Smooth muscle cell (in vitro differentiated cells): Measurements from ENCODE around the gene UNK. TPM values are rescaled to one million over a fixed set of nuclear protein-coding genes. Genes with fewer than 3 reads are reported as not detected.

Experiments
- DNase-seq: peaks from one replicate; lab custom pipeline; 2025; ENCODE audit not compliant: unreplicated experiment; lab: John Stamatoyannopoulos, UW
- H2AFZ ChIP-seq: fragments of 200-600 bp; sonication (generic); 2 replicates; pipeline ENCODE4 v1.6.0; 2016; ENCODE audit warnings: antibody characterized with exemption, low read depth, mild to moderate bottlenecking
- H3F3A ChIP-seq: fragments of 200-600 bp; sonication (generic); 2 replicates; pipeline ENCODE4 v1.6.0; 2017; ENCODE audit warnings: antibody characterized with exemption, low read depth
- H3K27ac ChIP-seq: fragments of 200-600 bp; sonication (generic); 2 replicates; pipeline ENCODE4 v1.5.1; 2016; ENCODE audit warnings: low read depth, mild to moderate bottlenecking
- H3K27me3 ChIP-seq: fragments of 200-600 bp; sonication (generic); 2 replicates; pipeline ENCODE4 v1.6.1; 2016; ENCODE audit warnings: low read depth, mild to moderate bottlenecking
- H3K36me3 ChIP-seq: fragments of 200-600 bp; sonication (generic); 2 replicates; pipeline ENCODE4 v1.5.1; 2016; ENCODE audit warnings: low read depth
- H3K4me1 ChIP-seq: fragments of 200-600 bp; sonication (generic); 2 replicates; pipeline ENCODE4 v1.5.1; 2016; ENCODE audit warnings: low read depth
- H3K4me2 ChIP-seq: fragments of 200-600 bp; sonication (generic); 2 replicates; pipeline ENCODE4 v1.6.0; 2016; ENCODE audit warnings: mild to moderate bottlenecking
- H3K4me3 ChIP-seq: fragments of 200-600 bp; sonication (generic); 2 replicates; pipeline ENCODE4 v1.5.1; 2016; ENCODE audit warnings: mild to moderate bottlenecking
- H3K79me2 ChIP-seq: fragments of 200-600 bp; sonication (generic); 2 replicates; pipeline ENCODE4 v1.6.0; 2016; ENCODE audit warnings: low read depth, mild to moderate bottlenecking
- H3K9ac ChIP-seq: fragments of 200-600 bp; sonication (generic); 2 replicates; pipeline ENCODE4 v1.6.0; 2016; ENCODE audit warnings: low read depth
- H3K9me3 ChIP-seq: fragments of 200-600 bp; sonication (generic); replicated peaks from 2 replicates; pipeline ENCODE4 v1.5.1; 2016; ENCODE audit warnings: low read depth
- H4K20me1 ChIP-seq: fragments of 200-600 bp; sonication (generic); 2 replicates; pipeline ENCODE4 v1.6.0; 2016; ENCODE audit warnings: low read depth
- WGBS: methylation state at CpG from one replicate; pipeline ENCODE4 v1.1.7; 2016; ENCODE audit warnings: low lambda C conversion rate; 5-methylcytosine and 5-hydroxymethylcytosine counted together
- polyA plus RNA-seq: library from polyadenylated mRNA; unstranded; fragments of >200 nt; fragmentation: Nextera tagmentation; extraction: Ambion mirVana; gene quantifications from 2 replicates; pipeline ENCODE4 v1.2.1, GENCODE V29; 2016
- total RNA-seq: library from RNA; depleted of rRNA; stranded (reverse); fragments of >200 nt; gene quantifications from 2 replicates; pipeline ENCODE4 v1.2.3, GENCODE V29; 2014
- TF ChIP-seq, protein P1 (sequence below): fragments of 200-600 bp; sonication (generic); IDR thresholded peaks from 2 replicates; pipeline ENCODE4 v1.5.1; 2017; ENCODE audit warnings: borderline replicate concordance, mild to moderate bottlenecking, antibody characterized with exemption; ENCODE audit not compliant: insufficient read depth, poor library complexity, severe bottlenecking

The UNK gene
- total and polyA plus RNA-seq, 2 experiments from 2014 or later, result 26.8 to 39.5 TPM

DNA sequence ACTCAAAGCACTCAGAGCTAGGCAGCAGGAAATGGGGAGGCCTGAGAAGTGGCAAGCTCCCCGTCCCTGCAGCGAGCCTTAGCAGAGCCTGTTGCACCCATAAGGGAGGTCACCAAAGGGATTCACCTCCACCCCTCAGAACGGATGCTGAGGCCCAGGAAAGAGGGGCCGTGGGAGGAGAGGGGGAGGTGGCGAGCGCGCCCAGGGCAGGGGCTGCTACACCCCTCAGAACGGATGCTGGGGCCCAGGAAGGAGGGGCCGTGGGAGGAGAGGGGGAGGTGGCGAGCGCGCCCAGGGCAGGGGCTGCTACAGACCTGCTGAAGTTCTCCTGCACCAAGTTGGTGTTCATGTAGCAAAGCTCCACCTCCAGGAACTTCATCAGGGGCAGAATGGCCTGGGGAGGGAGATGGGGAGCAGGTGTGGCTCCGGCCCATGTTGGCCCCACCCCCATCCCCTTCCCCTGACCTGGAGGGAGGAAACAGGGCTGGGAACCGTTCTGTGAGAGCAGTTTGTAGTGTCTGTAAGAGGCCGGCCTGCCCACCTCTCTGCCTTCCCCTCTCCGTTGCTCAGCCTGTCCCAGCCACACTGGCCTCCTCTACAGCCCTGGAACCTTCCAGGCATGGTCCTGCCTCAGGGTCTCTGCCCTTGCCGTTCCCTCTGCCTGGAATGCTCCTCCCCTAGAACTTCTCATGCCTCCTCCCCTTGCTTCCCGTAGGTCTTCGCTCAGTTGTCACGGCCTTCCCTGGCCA lies 48.2 kb downstream of the UNK start:
- no peak overlapping the region for H3K9ac ChIP-seq
- H3K4me2 ChIP-seq, result no peak overlapping the region
- TF ChIP-seq, protein P1, sequence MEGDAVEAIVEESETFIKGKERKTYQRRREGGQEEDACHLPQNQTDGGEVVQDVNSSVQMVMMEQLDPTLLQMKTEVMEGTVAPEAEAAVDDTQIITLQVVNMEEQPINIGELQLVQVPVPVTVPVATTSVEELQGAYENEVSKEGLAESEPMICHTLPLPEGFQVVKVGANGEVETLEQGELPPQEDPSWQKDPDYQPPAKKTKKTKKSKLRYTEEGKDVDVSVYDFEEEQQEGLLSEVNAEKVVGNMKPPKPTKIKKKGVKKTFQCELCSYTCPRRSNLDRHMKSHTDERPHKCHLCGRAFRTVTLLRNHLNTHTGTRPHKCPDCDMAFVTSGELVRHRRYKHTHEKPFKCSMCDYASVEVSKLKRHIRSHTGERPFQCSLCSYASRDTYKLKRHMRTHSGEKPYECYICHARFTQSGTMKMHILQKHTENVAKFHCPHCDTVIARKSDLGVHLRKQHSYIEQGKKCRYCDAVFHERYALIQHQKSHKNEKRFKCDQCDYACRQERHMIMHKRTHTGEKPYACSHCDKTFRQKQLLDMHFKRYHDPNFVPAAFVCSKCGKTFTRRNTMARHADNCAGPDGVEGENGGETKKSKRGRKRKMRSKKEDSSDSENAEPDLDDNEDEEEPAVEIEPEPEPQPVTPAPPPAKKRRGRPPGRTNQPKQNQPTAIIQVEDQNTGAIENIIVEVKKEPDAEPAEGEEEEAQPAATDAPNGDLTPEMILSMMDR, result no peak

DNA sequence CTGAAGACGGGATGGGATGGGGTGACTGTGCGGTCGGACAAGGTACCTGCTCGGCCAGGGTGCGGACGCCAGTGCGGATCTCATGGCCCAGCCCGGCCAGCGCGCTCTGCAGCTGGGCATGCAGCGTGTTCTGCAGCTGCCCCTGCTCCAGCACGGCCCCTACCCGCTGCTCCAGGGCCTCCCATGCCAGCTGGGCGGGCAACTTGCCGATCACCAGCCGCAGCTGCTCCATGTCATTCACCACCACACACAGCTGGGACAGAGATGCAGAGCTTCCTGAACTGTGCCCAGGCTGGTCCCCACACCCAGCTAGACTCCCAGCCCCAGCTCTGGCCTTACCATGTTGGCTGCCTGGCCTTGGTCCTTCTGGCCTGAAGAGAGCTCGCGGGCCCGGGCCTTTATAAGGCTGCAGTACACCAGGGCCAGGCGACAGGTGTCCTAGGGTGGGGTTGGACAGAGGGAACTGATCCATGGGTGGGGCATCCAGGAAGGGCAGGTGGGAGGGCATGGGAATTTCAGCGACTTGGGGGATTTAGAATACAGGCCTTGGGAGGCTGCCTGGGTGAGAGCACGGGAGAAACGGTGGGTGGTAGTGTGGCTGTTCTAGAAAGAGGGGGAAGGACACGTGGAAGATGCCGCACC lies 49.8 kb downstream of the UNK start:
- Histone ChIP-seq H3F3A (no peaks in the 10 kb centered on the region), H3K36me3 (no peaks in the 10 kb centered on the region), H3K4me3 (no peak overlapping the region), H3K27me3 (no peaks in the 10 kb centered on the region), H3K79me2 (no peaks in the 10 kb centered on the region), H3K27ac (no peak overlapping the region), H3K9ac (no peak overlapping the region), H4K20me1 (no peaks in the 10 kb centered on the region), H3K4me1 (no peaks in the 10 kb centered on the region), H3K4me2 (no peak overlapping the region), H2AFZ (no peak overlapping the region), H3K9me3 (no peaks in the 10 kb centered on the region)
- no peak for DNase-seq
- TF ChIP-seq, protein P1, result no peak
- 95% methylated on average over 25 of the region's 25 CpGs for WGBS

More for the DNA sequence above, 48.2 kb downstream of the UNK start:
- no peaks in the 10 kb centered on the region for H3K79me2 ChIP-seq
- no peaks in the 10 kb centered on the region for H3K9me3 ChIP-seq
- no peaks in the 10 kb centered on the region for H3K27me3 ChIP-seq
- H3F3A ChIP-seq, result no peaks in the 10 kb centered on the region
- no peak for DNase-seq
- H3K36me3 ChIP-seq, result no peaks in the 10 kb centered on the region
- no peak overlapping the region for H2AFZ ChIP-seq
- H3K4me3 ChIP-seq, result no peak overlapping the region
- H4K20me1 ChIP-seq, result no peaks in the 10 kb centered on the region
- H3K27ac ChIP-seq, result no peak overlapping the region
- 45% methylated on average over 14 of the region's 20 CpGs for WGBS
- H3K4me1 ChIP-seq, result no peaks in the 10 kb centered on the region

DNA sequence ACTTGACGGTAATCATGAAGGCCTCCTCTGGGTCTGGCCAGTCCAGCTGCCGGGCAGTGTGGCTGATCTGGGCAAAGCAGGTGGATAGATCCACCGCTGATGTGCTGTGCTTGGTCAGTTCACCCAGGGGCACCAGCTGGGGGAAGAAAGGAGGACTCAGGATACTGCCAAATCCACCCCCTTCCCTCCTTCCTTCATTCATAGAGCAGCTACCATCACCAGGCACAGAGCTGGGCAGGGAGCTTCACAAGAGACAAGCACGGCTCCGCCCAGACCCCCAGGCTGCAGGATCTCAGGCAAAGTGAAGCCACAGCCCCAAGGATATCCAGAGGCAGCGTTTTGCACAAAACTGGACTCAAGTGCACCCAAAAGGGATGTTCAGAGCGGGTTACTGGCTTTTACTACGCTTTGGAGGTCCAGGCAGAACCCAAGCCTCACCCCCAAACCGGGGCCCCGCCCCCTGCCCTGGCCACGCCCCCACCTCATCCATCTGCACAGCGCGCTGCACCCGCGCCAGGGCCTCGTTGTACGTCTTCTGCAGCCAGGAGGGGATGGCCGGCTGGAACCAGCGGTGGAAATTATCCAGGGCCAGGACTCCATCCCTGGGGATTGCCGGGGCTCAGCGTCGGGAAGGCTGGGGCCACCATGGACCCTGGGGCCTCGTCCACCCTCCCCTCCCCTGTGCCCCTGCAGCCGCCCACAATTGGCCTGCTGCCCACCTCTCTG lies 50.5 kb downstream of the UNK start:
- no peaks in the 10 kb centered on the region for H3K9me3 ChIP-seq
- 85% methylated on average over 20 of the region's 24 CpGs for WGBS
- H3K27ac ChIP-seq, result no peak overlapping the region
- H3K4me3 ChIP-seq, result no peak overlapping the region
- H3F3A ChIP-seq, result no peaks in the 10 kb centered on the region
- H3K79me2 ChIP-seq, result no peaks in the 10 kb centered on the region
- no peaks in the 10 kb centered on the region for H3K4me1 ChIP-seq
- H3K36me3 ChIP-seq, result no peaks in the 10 kb centered on the region
- no peaks in the 10 kb centered on the region for H3K27me3 ChIP-seq
- TF ChIP-seq, protein P1, result no peak
- H4K20me1 ChIP-seq, result no peaks in the 10 kb centered on the region
- no peak overlapping the region for H2AFZ ChIP-seq
- no peak overlapping the region for H3K9ac ChIP-seq
- no peak for DNase-seq
- H3K4me2 ChIP-seq, result no peak overlapping the region
